ENCODE measurements around the gene PBX3.

- TF ChIP-seq POLR2A (IDR thresholded peaks at IDR 0.05; ENCODE audit: low read depth, low read length) (no peak), TAF1 (IDR thresholded peaks at IDR 0.05; ENCODE audit: low read depth, low read length) (no peak), POLR2AphosphoS5 (IDR thresholded peaks at IDR 0.05; ENCODE audit: low read depth, low read length) (no peak)
These were observed 68.4 kb downstream of the PBX3 start for GRCh38 chr9:125815568-125815967.
